NCI-H460 (cell line): ENCODE data around the gene SMARCD1. TPM values are rescaled to one million over a fixed set of nuclear protein-coding genes. Genes with fewer than 3 reads are reported as not detected.
A peak's percentile ranks its signal among the peaks of the same experiment; 100 is the strongest.

ENCODE experiments used
- DNase-seq: peaks from one replicate; pipeline ENCODE4 v3.0.0-alpha.2; 2016; ENCODE audit warnings: low read depth; ENCODE audit errors: extremely low read depth
- polyA plus RNA-seq: library from polyadenylated mRNA; depleted of rRNA; stranded (reverse); fragments of >200 nt; gene quantifications from 2 replicates; pipeline ENCODE4 v1.2.3, GENCODE V29; 2014; cell fraction: nucleus; rRNA removed
- total RNA-seq: library from RNA; depleted of rRNA; stranded (reverse); fragments of >200 nt; shearing (Covaris generic); gene quantifications from 2 replicates; pipeline ENCODE4 v1.2.3, GENCODE V29; 2014; rRNA removed

SMARCD1 gene
- 70.4 and 77.0 TPM in 2 replicates for total RNA-seq
- 43.3 and 70.5 TPM in 2 replicates for polyA plus RNA-seq

- DNase-seq, result peak; percentile 88
Measured at GRCh38 chr12:50084775-50085614, at the start of gene SMARCD1. Gene SMARCD1 (plus strand): TSS chr12:50085342. CDS start chr12:50085370, 28 bp downstream.

GRCh38 chr12:50038336-50038735, 46.8 kb upstream of the SMARCD1 start:
- DNase-seq, result no peak

DNA sequence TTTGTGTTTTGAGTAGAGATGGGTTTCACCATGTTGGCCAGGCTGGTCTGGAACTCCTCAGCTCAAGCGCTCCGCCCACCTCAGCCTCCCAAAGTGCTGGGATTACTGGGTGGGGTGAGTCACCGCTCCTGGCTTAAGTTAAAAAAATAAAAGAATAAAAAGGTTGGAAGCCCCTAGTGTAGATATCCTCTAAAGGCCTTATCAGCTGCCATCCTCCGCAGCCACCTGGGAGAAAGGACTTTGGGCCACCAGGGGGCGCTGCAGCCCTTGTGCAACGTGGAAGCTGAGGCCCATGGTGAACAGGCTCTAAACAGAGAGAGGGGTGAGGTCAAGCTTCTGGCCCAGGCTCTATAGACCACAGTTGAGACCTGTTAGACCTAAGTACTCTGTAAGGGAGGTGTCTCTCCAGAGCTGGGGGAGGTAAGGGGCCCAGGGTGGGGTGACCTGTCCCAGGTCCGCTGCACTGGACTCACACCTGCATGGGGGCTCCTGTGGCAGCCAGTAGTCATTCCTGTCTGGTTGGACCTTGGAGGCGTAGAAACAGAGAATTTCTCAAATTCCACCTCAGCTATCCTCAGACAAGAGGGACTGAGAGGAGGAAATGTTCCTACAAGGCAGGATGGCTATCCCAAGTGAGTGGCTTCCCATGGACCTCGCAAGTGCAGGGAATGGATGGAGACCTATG, 45.8 kb upstream of the SMARCD1 start:
- peak; percentile 69 for DNase-seq

- DNase-seq, result no peak
Measured at GRCh38 chr12:50040657-50041056, 44.5 kb upstream of the SMARCD1 start.

GRCh38 chr12:50041062-50041860, 43.9 kb upstream of the SMARCD1 start:
- no peak for DNase-seq

GRCh38 chr12:50041962-50042361, 43.2 kb upstream of the SMARCD1 start:
- no peak for DNase-seq

- no peak for DNase-seq
Measured at GRCh38 chr12:50042693-50043092, 42.4 kb upstream of the SMARCD1 start.

- DNase-seq, result no peak
Measured at GRCh38 chr12:50043308-50043707, 41.8 kb upstream of the SMARCD1 start.

- DNase-seq, result no peak
Measured at GRCh38 chr12:50043854-50044253, 41.3 kb upstream of the SMARCD1 start.

DNA sequence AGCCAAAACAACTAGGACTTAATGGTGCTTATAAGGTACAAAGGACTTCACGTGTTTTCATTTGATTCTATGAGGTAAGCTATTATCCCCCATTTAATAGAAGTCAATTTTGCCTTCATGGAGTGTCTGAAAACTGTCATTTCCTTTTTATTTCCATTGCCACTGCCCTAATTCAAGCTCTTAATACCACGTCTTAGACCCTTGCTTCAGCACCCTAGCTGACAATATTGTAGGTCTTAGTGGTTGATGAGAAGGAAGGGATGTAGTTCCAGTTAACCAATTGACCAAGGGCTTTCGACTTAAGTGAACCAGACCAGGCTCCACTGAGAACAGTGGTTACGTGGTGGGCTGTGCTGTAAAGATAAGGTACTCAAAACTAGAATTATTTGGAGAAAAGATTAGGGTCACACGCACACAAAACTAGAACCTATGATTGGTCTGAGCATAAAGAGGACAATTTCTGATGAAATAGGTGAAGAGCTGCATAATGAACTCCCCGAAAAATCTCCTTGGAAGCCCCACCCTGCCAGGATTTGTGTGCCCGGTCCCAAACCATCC, 37.4 kb upstream of the SMARCD1 start:
- no peak for DNase-seq

DNA sequence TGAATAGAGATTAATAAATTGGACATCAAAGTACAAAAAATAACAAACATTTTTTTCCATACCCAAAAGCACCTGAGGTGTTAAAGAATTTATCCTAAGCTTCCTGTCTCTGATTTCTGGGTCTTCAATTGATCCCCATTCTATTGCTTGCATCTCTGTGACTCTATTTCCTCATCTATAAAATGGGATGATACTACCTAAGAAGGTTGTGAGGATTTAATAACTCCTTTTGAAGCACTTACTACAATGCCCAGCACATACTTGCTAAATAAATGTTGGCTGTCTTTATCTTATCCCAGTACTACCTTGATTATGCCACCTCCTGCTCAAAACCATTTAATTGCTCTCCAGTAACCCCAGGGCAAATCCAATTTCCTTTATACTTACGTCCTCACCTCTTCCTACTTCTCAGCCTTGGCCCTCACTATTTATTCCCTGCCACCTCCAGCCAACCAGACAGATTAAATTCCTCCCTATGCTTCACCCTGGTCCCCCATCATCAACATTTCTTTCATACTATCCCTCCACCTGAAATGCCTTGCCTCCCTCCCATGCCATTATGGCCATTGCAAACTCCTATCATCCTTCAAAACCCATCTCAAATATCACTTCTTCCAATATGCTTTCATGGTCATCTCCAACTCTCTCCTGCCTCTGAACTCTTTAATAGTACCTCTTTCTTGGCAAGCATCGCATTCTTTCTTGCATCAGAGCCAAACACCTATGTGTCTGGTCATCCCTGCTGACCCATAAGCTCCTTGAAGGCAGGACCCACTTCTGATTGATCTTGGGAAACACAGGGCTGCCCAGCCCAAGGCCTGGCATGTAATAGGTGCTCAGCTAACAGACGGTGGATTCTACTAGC, 35.7 kb upstream of the SMARCD1 start:
- DNase-seq, result no peak

DNA sequence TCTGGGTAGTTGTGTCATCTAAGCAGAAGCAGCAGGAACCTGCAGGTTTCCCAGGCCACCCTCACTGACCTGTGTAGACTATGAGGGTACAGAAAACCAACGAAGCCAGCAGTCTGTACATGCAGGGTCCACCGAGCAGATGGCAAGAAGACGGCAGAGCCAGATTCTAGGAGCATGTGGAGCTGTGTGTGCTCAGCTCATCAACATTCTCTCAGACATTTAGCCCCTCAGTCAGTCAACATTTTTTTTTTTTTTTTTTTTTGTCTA, 35.1 kb upstream of the SMARCD1 start:
- DNase-seq, result no peak

DNA sequence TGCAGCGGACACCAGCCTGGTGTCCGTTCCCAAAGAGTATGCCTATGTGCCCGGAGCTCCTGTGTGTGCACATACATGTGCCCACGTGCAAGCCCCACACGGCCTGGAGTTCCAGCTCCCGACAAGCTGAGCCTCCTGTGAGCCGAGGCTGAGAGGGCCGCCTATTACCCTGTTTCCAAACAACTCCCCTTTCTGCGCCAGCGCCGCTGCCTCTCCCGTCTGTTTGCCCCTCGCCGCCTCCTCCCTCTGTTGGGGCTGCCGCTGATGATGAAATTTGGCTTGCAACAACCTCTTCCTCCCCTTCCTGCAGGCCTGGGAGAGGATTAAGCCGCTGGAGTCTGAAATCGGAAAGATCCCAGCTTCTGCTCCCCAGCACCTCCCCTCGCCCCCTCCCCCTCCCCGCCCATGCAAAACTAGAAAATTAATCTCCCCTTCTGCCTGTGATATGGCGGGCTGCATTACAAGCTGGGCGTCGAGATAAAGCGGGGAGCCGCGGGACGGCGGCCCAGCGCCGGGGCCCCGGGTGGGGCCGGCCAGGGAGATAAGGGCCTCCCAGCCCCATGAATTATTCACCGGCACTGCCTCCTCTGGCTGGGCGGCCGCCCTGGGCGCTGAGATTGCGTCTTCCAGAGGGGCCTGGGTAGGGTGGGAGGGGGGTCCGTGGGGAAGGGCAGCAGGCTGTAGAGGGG, 34.6 kb upstream of the SMARCD1 start:
- no peak for DNase-seq

DNA sequence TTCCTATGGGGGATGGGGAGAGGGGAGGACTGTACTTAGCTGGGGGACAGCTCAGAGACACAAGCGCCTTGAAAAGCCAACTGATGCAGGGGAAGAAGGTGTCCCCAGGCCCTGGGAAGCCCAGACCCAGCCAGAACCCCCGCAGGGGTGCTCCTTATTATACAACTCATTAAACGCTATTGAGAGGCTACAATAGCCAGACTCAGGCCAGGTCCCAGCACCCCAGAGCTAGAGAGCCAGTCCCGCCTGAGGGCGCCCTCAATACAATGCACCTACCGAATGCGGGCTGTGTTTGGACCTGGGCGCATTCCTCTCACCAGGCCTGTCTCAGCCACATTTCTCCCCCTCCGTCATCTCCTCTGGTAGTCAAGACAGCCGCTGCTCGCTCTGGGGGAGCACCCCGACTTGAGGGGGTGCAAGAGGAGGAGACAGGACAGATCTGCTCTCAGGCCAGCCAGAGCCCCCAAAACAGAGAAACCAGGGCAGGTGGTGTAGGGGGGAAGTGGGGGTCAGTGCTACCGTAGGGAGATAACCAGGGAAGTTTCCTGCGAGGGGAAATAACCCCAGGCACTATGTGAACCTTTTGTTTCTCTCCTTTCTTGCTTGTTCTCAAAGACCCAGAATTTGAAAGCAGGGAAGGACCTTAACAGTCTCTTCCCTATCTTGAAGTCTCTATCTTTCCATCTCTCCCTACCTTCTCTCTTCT, 33.9 kb upstream of the SMARCD1 start:
- no peak for DNase-seq

- DNase-seq, result no peak
Measured at GRCh38 chr12:50052544-50052943, 32.6 kb upstream of the SMARCD1 start.

GRCh38 chr12:50052964-50053363, 32.2 kb upstream of the SMARCD1 start:
- no peak for DNase-seq

GRCh38 chr12:50053583-50053982, 31.6 kb upstream of the SMARCD1 start:
- no peak for DNase-seq

DNA sequence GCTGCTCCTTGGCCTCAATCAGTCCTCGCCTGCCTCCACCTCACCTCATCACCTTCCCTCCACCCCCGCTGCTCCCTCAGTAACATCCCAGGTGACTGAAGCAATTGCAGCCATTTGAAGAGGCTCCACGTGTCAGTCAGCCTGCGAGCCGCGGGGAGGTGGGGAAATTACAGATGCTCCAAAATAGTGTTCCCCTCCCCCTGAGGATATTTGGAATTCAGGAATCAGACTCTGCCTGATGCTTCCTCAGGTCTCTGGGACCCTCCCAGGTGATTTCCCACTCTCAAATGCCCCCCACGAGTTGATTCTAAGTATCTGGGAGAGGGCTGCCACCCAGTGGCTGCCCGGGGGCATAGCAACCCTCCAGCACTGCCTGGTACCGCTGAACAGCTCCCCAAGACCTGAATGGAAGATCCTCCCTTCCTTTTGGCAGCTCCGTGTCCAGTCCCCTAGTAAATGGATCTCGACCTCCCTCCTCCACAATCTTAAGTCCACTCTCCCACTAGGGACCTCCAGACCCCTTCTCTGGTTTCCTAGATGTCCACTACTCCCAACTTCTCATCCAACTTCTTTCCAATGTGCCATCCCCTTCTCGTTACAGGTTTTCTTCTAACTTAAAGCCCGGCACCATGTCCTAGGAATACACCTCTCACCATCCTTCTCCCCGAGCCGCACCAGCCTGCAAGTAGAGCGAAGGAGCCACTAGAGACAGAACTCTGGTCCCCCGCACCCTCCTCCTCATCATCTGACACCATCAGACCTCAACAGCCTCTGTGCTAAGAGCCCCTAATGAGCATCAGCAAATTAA, 29.1 kb upstream of the SMARCD1 start:
- peak; percentile 59 for DNase-seq
